Neural cell (in vitro differentiated cells): ENCODE data around the gene JAZF1. TPM values are rescaled to one million over a fixed set of nuclear protein-coding genes. Genes with fewer than 3 reads are reported as not detected.

ENCODE experiments used
- H2AFZ ChIP-seq: fragments of 200-600, 300-800 bp; sonication (generic), shearing (Covaris generic); 2 replicates; pipeline ENCODE4 v1.6.0; 2014; ENCODE audit warnings: low read depth, mild to moderate bottlenecking, antibody characterized with exemption, low read length, moderate library complexity
- H3F3A ChIP-seq: fragments of 200-600 bp; shearing (Covaris generic); 2 replicates; pipeline ENCODE4 v1.6.1; 2016; ENCODE audit warnings: mild to moderate bottlenecking, moderate library complexity, mixed read lengths, antibody characterized with exemption, low read length; ENCODE audit not compliant: insufficient read depth, poor library complexity, severe bottlenecking
- H3K27ac ChIP-seq: fragments of 200-600, 300-800 bp; sonication (generic), shearing (Covaris generic); 2 replicates; pipeline ENCODE4 v1.5.1; 2014; ENCODE audit warnings: mild to moderate bottlenecking, low read length, moderate library complexity
- H3K27me3 ChIP-seq: fragments of 300-800, 200-600 bp; sonication (generic), shearing (Covaris generic); 2 replicates; pipeline ENCODE4 v1.6.0; 2014; ENCODE audit warnings: mild to moderate bottlenecking, low read depth, low read length, moderate library complexity; ENCODE audit not compliant: insufficient read depth
- H3K36me3 ChIP-seq: fragments of 300-800, 200-600 bp; sonication (generic), shearing (Covaris generic); 2 replicates; pipeline ENCODE4 v1.5.1; 2014; ENCODE audit warnings: mild to moderate bottlenecking, antibody characterized with exemption, low read length, moderate library complexity; ENCODE audit not compliant: insufficient read depth
- H3K4me2 ChIP-seq: fragments of 300-800, 200-600 bp; sonication (generic), shearing (Covaris generic); 2 replicates; pipeline ENCODE4 v1.6.0; 2014; ENCODE audit warnings: mild to moderate bottlenecking, low read length
- H3K4me3 ChIP-seq: fragments of 300-800, 200-600 bp; sonication (generic), shearing (Covaris generic); 2 replicates; pipeline ENCODE4 v1.5.1; 2014; ENCODE audit warnings: mild to moderate bottlenecking, low read length, moderate library complexity
- H3K79me2 ChIP-seq: fragments of 200-600 bp; shearing (Covaris generic); replicated peaks from 2 replicates; pipeline ENCODE4 v1.6.0; 2014; ENCODE audit warnings: mild to moderate bottlenecking, low read length, moderate library complexity; ENCODE audit not compliant: insufficient read depth
- H3K9ac ChIP-seq: fragments of 300-800, 200-600 bp; sonication (generic), shearing (Covaris generic); 2 replicates; pipeline ENCODE4 v1.6.1; 2016; ENCODE audit warnings: mild to moderate bottlenecking, low read length, mixed read lengths
- H3K9me2 ChIP-seq: fragments of 200-600 bp; shearing (Covaris generic); 2 replicates; pipeline ENCODE4 v1.6.1; 2016; ENCODE audit warnings: mild to moderate bottlenecking, low read length, mixed read lengths; ENCODE audit not compliant: insufficient read depth
- H3K9me3 ChIP-seq: fragments of 200-600, 300-800 bp; sonication (generic), shearing (Covaris generic); 2 replicates; pipeline ENCODE4 v1.6.1; 2016; ENCODE audit warnings: mild to moderate bottlenecking, mixed run types, low read length, moderate library complexity, mixed read lengths
- H4K20me1 ChIP-seq: fragments of 200-600 bp; shearing (Covaris generic); 2 replicates; pipeline ENCODE4 v1.6.1; 2016; ENCODE audit warnings: mild to moderate bottlenecking, mixed run types; ENCODE audit not compliant: insufficient read depth
- CTCF ChIP-seq: fragments of 450-650 bp; IDR thresholded peaks from 2 replicates; pipeline ENCODE4 v1.5.1; 2014; ENCODE audit warnings: antibody characterized with exemption, mild to moderate bottlenecking, moderate library complexity; ENCODE audit not compliant: poor library complexity, severe bottlenecking
- EP300 ChIP-seq: fragments of 450-650 bp; conservative IDR thresholded peaks from 2 replicates; pipeline ENCODE4 v1.6.1; 2014; ENCODE audit warnings: antibody characterized with exemption, mild to moderate bottlenecking, moderate library complexity; ENCODE audit not compliant: poor library complexity, severe bottlenecking
- EZH2 ChIP-seq: fragments of 200-600, 300-800 bp; shearing (Covaris generic), sonication (generic); IDR thresholded peaks from 2 replicates; pipeline ENCODE4 v1.6.1; 2014; ENCODE audit warnings: antibody characterized with exemption, low read length, borderline replicate concordance, mild to moderate bottlenecking; ENCODE audit not compliant: insufficient read depth, poor library complexity, severe bottlenecking
- MXI1 ChIP-seq: fragments of 450-650 bp; conservative IDR thresholded peaks from 2 replicates; pipeline ENCODE4 v1.6.1; 2014; ENCODE audit warnings: antibody characterized with exemption, mild to moderate bottlenecking; ENCODE audit not compliant: poor library complexity, severe bottlenecking
- POLR2AphosphoS5 ChIP-seq: IDR thresholded peaks from 2 replicates; pipeline ENCODE4 v1.6.1; 2012
- RAD21 ChIP-seq: fragments of 450-650 bp; conservative IDR thresholded peaks from 2 replicates; pipeline ENCODE4 v1.6.1; 2014; ENCODE audit warnings: antibody characterized with exemption, mild to moderate bottlenecking, moderate library complexity
- REST ChIP-seq: IDR thresholded peaks from 2 replicates; pipeline ENCODE4 v1.6.1; 2012; ENCODE audit warnings: borderline replicate concordance
- SMC3 ChIP-seq: fragments of 450-650 bp; conservative IDR thresholded peaks from 2 replicates; pipeline ENCODE4 v1.6.1; 2014; ENCODE audit warnings: antibody characterized with exemption, mild to moderate bottlenecking, moderate library complexity; ENCODE audit not compliant: poor library complexity
- TAF1 ChIP-seq: IDR thresholded peaks from 2 replicates; pipeline ENCODE4 v1.6.1; 2012; ENCODE audit warnings: low read depth
- polyA plus RNA-seq: library from polyadenylated mRNA; depleted of rRNA; stranded (reverse); fragments of >200 nt; gene quantifications from 2 replicates; pipeline ENCODE4 v1.2.3, GENCODE V29; 2014

The JAZF1 gene
- polyA plus RNA-seq, 1 donor from 2014 or later = 29.5 TPM

DNA sequence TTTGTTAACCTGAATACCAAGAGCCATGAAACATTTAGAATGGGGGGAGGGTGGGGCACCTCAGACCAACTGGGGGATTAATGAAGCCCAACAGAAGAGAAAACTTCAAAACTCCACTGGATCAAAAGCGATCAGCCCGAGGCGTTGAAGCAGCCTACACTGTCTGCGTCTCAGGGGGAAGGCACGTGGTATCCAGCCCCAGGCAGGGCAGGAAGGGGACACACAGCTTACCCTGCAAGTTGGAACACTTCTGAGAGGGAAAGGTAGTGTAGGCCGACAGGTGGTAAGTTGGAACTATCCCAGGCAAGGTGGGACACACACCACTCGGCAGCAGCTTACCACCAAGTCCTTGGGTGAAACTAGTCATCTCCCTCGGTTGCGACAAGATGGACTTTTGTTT, 337.7 kb downstream of the JAZF1 start:
- H3K79me2 ChIP-seq = no peaks in the 10 kb centered on the region
- no peaks in the 10 kb centered on the region for H3F3A ChIP-seq
- TF ChIP-seq EP300 (no peak), EZH2 (no peak), POLR2AphosphoS5 (no peak), MXI1 (no peak), SMC3 (no peak), RAD21 (no peak), REST (no peak), CTCF (no peak), TAF1 (no peak)
- H3K36me3 ChIP-seq = no peaks in the 10 kb centered on the region
- no peak overlapping the region for H3K4me2 ChIP-seq
- no peak overlapping the region for H3K9ac ChIP-seq
- H3K9me2 ChIP-seq = no peaks in the 10 kb centered on the region
- no peaks in the 10 kb centered on the region for H4K20me1 ChIP-seq
- no peaks in the 10 kb centered on the region for H3K9me3 ChIP-seq
- H3K4me3 ChIP-seq = no peak overlapping the region
- no peak overlapping the region for H2AFZ ChIP-seq
- H3K27ac ChIP-seq = no peak overlapping the region
- no peaks in the 10 kb centered on the region for H3K27me3 ChIP-seq

DNA sequence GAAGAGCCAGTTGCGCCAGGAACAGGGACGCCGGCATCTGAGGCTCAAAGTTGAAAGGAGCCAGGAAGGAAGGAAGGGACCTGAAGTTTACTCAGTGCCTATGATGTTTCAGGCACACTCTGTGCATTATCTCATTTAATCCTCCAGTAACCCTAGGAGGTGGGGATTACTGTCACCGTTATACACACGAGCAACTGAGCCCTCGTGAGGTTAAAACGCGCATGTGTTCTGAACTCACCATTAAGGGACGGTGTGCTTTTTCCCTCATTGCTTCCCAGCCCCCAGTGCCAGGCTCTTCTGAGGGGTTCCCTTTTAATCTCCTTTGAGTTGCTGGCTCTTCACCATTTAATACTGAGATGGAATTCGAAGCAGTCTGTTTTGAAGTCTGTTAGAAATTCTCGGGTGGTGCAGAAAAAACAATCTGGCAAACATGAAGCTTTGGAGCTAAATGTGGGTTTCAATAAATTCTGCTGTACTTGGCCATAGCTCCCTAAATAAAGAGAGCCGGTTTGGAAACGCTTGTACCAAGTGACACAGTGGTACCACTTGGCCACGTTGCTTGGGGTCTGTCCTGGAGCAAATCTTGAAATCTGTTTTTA, 338.4 kb downstream of the JAZF1 start:
- Histone ChIP-seq H3K9me2 (no peaks in the 10 kb centered on the region), H2AFZ (no peak overlapping the region), H3K4me3 (no peak overlapping the region), H4K20me1 (no peaks in the 10 kb centered on the region), H3F3A (no peaks in the 10 kb centered on the region), H3K27me3 (no peaks in the 10 kb centered on the region), H3K9ac (no peak overlapping the region), H3K9me3 (no peaks in the 10 kb centered on the region), H3K4me2 (no peak overlapping the region), H3K36me3 (no peaks in the 10 kb centered on the region), H3K79me2 (no peaks in the 10 kb centered on the region), H3K27ac (no peak overlapping the region)
- TF ChIP-seq TAF1 (no peak), EP300 (no peak), EZH2 (no peak), POLR2AphosphoS5 (no peak), CTCF (no peak), SMC3 (no peak), RAD21 (no peak), REST (no peak), MXI1 (no peak)
